Ecto neural progenitor cell (in vitro differentiated cells): ENCODE measurements around the gene GNG14.
A peak's percentile ranks its signal among the peaks of the same experiment; 100 is the strongest.
"Not testable (repeated sequence)": the region's sequence is repeated elsewhere in the genome, so short reads cannot be mapped to it uniquely, and the experiment has no call there.

Experiments
- DNase-seq: peaks from one replicate; pipeline ENCODE4 v3.0.0-alpha.2; 2018; ENCODE audit warnings: low spot score

GNG14 gene

GRCh38 chr19:12667731-12668302 lies 20.0 kb upstream of the GNG14 start:
- no peak for DNase-seq

DNA sequence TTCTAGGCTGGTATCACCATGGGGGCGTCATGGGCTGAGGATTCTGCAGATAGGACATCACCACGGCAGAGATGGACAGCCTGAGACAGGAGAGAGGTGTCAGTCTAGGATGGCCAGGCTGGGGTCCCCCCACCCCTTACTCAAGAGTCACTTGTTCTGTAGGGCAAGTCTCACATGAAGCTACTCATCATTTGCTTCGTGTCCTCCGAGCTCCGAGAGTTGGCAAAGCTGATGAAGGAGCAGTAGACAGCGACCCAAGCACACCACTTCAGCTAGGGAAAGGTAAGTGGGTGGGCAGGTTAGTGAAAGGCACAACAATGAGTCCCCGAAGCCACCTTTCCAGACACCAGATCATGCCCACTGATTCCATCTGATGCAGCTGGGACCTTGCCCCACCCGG lies 19.5 kb upstream of the GNG14 start:
- peak; percentile 42 for DNase-seq

GRCh38 chr19:12668932-12669269 lies 18.9 kb upstream of the GNG14 start:
- DNase-seq: no peak

DNA sequence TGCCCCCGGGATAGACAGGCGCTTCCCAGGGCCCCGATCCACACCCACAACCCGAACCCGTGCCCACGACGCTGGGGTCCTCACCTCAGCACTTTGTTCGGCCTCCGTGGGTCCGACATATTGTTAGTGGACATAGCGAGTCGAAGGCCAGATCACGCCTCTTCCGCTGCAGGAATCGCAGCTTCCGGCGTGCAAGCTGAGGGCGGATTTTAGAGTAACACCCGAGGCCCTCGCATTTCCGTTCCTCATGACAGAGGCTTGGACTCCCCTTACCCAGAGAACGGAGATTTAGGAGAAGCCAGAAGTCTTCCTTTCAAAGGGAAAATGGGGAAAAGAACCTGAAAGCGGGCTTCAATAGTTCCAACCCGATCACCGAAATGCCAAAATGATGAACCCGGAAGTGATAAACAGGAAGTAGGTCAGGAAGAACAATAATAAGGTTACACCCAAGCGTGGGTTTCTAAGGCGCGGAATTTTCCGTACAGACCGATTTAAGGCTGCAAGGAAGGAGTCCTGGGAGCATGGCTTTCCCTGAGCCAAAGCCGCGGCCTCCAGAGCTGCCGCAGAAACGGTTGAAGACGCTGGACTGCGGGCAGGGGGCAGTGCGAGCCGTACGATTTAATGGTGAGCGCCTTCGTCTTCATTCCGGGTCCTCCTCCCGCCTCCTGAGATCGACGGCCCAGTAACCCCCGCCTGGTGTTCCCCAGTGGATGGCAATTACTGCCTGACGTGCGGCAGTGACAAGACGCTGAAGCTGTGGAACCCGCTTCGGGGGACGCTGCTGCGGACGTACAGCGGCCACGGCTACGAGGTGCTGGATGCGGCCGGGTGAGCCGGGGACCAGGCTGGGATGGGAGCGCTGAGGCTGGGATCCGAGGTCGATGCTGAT lies 18.3 kb upstream of the GNG14 start:
- peak; percentile 82 for DNase-seq

GRCh38 chr19:12670159-12670928 lies 17.5 kb upstream of the GNG14 start:
- no peak for DNase-seq

DNA sequence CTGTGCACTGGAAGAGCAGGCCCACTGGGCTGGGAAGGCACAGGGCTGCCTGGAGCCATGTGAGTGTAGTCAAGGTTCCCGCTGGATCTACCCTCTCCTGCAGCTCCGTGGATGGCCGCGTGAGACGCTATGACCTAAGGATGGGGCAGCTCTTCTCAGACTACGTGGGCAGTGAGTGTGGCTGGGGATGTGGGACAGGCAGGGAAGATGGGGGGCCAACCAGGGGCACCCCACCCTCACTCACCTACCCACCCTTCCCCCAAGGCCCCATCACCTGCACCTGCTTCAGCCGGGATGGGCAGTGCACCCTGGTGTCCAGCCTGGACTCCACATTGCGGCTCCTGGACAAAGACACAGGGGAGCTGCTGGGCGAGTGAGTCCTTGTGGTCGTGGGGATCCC lies 15.1 kb upstream of the GNG14 start:
- DNase-seq: peak; percentile 44

GRCh38 chr19:12675399-12675798 lies 12.4 kb upstream of the GNG14 start:
- no peak for DNase-seq

DNA sequence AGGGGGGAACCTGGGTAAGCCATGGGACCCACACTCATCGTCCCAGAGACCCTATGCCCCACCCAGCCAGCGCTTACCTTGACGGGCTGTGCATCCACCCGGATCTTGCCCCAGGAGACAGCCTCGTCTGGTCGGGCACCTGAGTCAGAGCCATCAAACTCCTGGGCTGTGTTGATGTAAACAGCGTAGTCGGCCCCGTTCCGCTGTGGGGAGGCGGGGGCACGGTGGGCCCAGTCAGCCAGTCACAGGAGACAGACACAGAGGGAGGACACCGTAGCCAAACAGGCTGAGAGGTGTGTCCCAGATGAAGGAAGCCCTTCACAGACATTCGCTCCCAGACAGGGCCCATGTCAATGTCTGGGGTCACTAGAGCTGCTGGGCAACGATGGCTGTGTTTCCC lies 11.9 kb upstream of the GNG14 start:
- no peak for DNase-seq

DNA sequence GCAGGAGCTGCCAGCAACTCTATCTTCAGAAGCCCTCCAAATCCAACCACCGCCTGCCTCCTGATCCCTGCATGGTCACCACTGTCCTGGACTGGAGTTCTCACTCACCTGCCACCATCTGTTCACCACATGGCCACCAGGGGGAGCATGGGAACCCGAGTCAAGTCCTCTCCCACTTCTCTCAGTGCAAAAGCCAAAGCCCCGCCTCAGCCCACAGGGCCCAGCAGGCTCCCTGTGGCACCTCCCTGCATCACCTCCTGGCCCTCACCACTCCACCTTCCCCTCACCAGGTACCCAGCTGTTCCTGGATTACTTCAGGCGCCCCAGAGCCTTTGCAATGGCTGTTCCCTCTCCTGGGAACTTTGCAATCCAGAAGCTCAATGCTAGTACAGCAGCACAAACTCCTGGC lies 11.4 kb upstream of the GNG14 start:
- DNase-seq: peak; percentile 91

DNA sequence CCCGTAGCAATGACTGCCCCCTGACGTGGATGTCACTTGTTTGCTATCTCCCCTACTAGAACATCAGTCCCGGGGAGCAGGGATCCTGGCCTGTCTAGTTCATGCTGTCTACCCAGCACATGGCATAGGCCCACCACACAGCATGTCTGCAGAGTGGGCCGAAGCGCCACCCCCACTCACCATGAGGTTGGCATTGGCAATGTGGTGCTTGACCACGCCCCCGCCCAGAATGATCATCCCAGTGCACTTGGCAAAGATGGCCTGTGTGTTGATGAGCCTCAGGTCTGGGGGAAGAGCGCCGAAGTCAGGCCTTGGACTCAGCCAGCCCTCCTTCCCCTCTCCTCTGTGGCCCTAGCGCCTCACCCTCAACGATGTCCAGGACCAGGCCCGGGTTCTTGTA lies 10.9 kb upstream of the GNG14 start:
- DNase-seq: no peak

DNA sequence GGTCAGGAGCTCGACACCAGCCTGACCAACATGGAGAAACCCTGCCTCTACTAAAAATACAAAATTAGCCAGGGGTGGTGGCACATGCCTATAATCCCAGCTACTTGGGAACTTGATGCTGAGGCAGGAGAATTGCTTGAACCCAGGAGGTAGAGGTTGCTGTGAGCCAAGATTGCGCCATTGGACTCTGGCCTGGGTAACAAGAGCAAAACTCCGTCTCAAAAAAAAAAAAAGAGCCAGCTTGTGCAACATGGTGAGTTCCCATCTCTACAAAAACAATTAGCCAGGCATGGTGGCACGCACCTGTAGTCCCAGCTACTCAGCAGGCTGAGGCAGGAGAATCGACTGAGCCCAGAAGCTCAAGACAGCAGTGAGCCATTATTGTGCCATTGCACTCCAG lies 9.8 kb upstream of the GNG14 start:
- not testable (repeated sequence) for DNase-seq

- DNase-seq: no peak
These were observed 7.8 kb upstream of the GNG14 start for GRCh38 chr19:12680034-12680433.

DNA sequence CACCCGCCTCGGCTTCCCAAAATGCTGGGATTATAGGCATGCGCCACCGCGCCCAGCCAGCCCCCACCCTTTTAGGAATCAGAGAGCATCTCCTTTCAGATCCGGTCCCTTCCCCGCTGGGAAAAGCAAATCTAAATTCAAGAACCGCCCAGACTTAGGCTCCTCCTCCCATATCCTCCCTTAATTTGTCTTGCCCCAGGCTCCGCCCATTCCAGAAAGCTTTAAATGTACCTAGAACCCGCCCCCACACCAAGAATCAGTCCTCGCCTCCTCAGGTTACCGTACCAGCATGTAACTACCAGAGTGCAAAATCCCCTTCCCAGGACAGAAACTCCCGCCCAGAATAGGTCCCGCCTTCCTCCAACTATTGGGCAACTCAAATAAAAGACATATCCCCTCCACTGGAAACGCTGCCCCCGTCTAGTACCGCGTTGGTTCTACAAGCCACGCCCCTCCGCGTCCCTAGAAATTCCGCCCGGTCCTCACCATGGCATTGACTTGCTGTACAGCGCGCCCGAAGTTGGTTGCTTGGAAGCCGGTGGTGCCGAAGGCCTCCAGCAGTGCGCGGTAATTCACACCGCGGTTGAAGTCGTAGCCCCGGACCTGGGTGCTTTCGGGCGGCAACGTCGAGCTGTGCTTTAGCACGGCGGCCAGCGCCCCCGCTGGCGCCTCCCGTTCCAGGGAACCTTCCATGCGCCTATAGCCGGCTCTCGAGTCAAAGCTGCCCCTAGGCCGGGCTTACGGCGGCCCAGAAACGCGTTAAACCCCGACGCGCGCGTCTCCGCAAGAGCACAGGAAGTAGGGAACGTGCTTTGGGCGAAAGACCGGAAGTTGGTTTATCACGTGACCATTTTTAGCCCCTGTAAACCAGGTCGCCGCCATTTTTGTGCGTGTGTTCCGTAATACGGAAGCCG lies 6.5 kb upstream of the GNG14 start, which contains the start of gene DHPS:
TSS of gene DHPS (minus strand) at position 807 of the 914 bp plus-strand sequence. CDS start at position 693, 114 bp downstream.
- peak; percentile 92 for DNase-seq

DNA sequence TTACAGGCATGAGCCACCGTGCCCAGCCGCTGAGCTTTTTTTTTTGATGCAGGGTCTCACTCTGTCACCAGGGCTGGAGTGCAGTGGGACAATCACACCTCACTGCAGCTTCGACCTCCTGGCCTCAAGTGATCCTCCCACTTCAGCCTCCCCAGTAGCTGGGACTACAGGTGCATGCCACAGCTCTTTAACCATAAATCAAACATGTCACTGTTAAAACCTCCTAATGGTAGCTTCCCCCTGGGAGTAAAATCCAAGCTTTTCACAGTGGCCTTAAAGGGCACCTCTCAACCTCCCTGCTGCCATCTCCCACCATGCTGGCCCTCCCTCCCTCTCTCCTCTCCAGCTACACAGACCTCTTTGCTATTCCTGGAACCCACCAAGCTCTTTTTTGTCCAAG lies 2.0 kb upstream of the GNG14 start:
- DNase-seq: no peak

DNA sequence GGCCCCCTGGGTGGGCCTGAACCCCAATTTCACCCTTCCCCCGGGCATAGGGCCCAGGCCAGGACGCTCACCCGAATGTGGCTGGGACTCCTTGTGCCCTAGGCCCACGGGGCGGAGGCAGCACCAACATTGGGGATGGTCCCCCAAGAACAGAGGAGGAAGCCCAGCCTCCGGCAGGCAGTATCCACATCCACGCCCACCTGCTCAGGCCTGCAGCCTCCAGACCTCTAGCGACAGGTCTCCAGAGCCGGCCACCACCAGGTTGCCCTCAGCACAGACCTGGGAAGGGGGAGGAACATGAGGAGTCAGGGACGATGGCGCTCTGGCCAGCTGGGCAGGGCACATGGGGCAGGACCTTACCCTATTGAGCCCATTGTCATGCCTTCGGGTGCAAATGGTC lies 1.2 kb downstream of the GNG14 start:
- no peak for DNase-seq

GRCh38 chr19:12689581-12690216 lies 1.9 kb downstream of the GNG14 start:
- DNase-seq: no peak

DNA sequence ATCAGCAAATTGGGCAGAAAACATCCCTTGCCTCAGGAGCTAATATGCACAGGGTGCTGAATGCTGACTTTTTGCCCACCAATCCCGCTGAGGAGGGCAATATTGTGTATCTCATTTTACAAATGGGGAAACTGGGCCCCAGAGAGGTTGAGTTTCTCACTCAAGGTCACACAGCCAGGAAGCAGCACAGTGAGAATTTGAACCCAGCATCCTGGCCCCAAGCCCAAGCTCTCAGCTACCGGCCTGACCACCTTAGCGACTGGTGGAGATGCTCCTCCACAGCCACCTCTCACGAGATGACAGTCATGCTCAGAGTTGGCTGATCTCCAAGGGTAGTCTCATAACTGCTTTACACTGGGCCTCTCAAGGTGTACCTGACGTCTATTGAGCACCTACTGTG lies 5.2 kb downstream of the GNG14 start:
- DNase-seq: no peak

DNA sequence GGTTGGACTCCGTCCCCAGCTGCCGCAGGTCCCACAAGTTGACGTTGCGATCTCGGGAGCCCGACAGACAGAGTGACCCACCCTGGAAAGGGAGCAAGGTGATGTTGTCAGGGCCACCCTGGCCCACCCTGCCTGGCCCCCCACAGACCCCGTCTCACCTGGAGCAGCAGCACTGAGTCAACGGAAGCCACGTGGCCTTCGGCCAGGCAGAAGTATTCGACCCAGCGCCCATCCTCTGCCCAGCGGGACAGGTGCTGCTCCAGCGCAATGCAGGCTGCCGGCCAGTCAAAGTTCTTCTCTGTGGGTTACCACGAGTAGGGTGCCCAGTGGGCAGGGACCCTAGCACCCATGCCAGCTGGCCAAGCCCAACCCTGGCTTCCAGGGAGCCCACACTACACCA lies 6.8 kb downstream of the GNG14 start:
- DNase-seq: no peak

DNA sequence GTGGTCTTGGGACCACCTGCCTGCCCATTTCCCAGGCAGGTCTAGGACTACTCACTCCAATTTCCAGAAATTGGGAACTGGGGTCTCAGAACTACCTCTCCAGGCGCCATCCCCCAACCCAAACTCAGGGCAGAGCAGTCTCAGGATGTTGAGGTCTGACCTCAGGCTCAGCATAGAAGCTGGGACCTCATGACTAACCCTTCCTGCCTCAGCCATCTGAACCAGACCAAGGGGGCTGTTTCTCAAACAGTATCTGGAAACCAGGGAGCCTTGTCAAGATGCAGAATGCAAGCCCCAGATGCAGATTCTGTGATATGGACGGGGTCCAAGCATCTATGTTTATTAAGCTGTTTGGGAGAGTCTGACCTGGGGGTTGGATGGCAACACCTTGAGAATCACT lies 7.3 kb downstream of the GNG14 start:
- no peak for DNase-seq

DNA sequence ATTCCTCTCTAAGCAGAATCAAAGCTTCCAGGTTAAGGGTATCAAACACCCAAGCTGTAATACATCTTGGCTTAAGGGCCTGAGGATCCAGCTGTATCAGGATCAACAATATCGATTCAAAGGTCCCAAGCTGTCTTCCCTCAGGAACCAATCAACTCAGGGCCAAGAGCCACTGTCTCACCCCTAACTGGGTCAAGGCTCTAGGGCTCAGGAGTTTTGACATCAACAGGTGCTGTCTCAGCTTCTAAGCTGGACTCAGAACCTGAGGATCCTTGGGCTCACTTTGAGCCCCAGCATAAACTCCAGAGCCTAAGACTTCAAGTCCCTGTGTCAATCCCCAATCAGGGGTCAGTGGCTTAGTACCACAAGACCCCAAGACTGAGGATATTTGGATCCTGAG lies 7.7 kb downstream of the GNG14 start:
- DNase-seq: no peak

DNA sequence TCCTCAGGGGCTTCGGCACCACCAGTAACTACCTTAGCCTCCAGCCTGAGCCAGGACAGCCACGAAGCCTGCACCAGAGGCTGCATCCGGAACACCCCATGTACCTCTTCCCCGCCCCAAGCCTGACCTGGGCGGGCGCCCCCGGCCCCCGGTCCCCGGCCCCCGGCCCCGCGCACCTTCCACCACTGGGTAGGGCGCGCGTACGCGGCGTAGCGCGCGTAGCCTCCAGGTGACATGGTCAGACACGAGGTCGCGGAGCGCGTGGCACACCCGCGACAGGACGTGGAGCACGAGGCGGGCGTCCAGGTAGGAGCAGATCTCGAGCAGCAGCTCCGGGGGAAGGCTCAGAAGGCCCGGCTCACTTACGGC lies 8.2 kb downstream of the GNG14 start:
- no peak for DNase-seq
